ENCODE measurements around the gene KIF26B.

Gene KIF26B

DNA sequence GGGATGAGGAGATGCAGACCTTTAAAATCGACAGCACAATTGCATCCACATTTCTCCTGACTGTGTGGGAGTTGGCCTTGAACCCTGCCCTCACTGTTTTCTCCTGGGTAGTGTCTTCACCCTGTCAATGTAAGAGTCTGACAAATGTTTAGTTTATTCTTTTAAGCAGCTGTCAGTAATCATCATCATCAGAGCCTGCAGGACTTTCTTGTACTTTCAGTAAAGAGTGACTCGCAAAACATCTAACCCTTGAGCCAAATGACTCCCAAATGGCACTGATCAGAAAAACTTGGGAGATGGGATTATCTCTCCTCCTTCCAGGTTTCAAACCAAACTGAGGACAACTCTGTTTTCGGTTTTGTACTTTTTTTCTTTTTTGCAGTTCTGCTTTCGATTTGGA is 460.2 kb downstream of the KIF26B start:
- no peaks in the 10 kb centered on the region for H3K36me3 ChIP-seq
- H3K4me3 ChIP-seq (ENCODE audit: low read depth, low read length), result no peak overlapping the region
- TF ChIP-seq CTCF (IDR thresholded peaks at IDR 0.05; ENCODE audit: low read depth, low read length), result no peak
- H3K27ac ChIP-seq, result no peak overlapping the region
- no peaks in the 10 kb centered on the region for H3K27me3 ChIP-seq (ENCODE audit: insufficient read depth, low read depth, severe bottlenecking)
- DNase-seq, result no peak
- H3K9me3 ChIP-seq (ENCODE audit: severe bottlenecking), result no peaks in the 10 kb centered on the region

DNA sequence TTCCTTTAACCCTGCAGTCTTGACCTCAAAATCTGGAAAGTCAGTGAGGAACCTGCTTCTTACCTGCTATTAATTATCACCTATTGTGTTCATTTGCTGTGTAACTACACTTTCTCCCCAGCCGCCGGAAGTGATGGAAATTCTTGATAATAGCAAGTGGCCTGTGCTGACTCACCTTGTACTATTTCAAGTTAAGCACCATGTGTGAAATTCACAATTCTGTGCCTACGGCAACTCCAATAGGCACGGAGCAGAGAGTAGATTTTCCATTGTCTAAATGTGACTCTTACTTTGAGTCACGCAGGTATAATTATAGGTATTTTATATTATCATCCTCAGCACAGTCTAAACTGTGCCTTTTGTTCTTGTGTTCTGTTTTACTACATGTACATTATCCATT is 466.8 kb downstream of the KIF26B start:
- H3K36me3 ChIP-seq, result no peaks in the 10 kb centered on the region
- no peak overlapping the region for H3K27ac ChIP-seq
- H3K9me3 ChIP-seq (ENCODE audit: severe bottlenecking), result no peaks in the 10 kb centered on the region
- no peak for DNase-seq
- H3K4me3 ChIP-seq (ENCODE audit: low read depth, low read length), result no peak overlapping the region
- TF ChIP-seq CTCF (IDR thresholded peaks at IDR 0.05; ENCODE audit: low read depth, low read length), result no peak
- peaks cover 6% of the 10 kb centered on the region for H3K27me3 ChIP-seq (ENCODE audit: insufficient read depth, low read depth, severe bottlenecking)

DNA sequence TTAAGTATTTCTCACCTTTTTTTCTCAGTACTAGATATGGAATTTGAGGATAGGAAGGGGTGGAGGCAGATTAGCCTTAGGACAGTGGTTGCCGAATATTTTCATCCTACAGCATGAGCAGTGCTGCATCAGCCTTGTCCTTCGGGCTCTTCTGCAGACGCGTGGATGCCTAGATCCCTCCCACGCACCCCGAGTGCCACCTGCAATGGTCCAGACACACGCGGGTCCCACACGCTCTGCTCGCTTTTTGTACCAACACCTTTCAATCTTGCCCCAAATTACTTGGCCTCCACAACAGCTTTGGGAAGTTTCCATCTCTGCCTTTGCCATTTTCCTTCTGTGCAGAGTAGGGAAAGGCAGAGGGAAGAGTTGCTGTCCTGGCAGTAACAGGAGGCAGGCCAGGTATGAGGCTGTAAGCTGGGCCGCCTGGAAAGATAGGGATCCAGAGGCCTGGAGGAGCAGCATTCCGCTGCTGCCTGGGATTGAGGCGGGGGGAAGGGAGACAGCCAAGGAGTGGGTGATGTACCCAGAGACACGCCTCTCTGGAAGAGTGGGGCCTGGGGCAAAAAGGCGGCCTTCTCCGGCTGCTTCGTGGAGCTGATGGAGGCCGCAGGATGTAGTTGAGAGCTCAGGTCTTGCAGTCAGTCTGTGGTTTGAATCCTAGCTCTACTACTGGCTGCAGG is 467.7 kb downstream of the KIF26B start:
- no peak for TF ChIP-seq CTCF (IDR thresholded peaks at IDR 0.05; ENCODE audit: low read depth, low read length)
- Histone ChIP-seq H3K36me3 (no peaks in the 10 kb centered on the region), H3K4me3 (ENCODE audit: low read depth, low read length) (no peak overlapping the region), H3K27me3 (ENCODE audit: insufficient read depth, low read depth, severe bottlenecking) (peaks cover 6% of the 10 kb centered on the region), H3K9me3 (ENCODE audit: severe bottlenecking) (no peaks in the 10 kb centered on the region), H3K27ac (no peak overlapping the region)
- no peak for DNase-seq

GRCh38 chr1:245641384-245641783 is 486.6 kb downstream of the KIF26B start:
- Histone ChIP-seq H3K4me3 (ENCODE audit: low read depth, low read length) (no peak overlapping the region), H3K9me3 (ENCODE audit: severe bottlenecking) (peaks cover 16% of the 10 kb centered on the region), H3K36me3 (no peaks in the 10 kb centered on the region), H3K27me3 (ENCODE audit: insufficient read depth, low read depth, severe bottlenecking) (peaks cover 11% of the 10 kb centered on the region), H3K27ac (no peak overlapping the region)
- no peak for TF ChIP-seq CTCF (IDR thresholded peaks at IDR 0.05; ENCODE audit: low read depth, low read length)
- DNase-seq, result no peak

- TF ChIP-seq CTCF (IDR thresholded peaks at IDR 0.05; ENCODE audit: low read depth, low read length), result no peak
- peaks cover 19% of the 10 kb centered on the region for H3K27me3 ChIP-seq (ENCODE audit: insufficient read depth, low read depth, severe bottlenecking)
- DNase-seq, result no peak
- no peaks in the 10 kb centered on the region for H3K36me3 ChIP-seq
- H3K4me3 ChIP-seq (ENCODE audit: low read depth, low read length), result no peak overlapping the region
- H3K27ac ChIP-seq, result no peak overlapping the region
- H3K9me3 ChIP-seq (ENCODE audit: severe bottlenecking), result peaks cover 16% of the 10 kb centered on the region
Measured at GRCh38 chr1:245645406-245645805, 490.6 kb downstream of the KIF26B start.

DNA sequence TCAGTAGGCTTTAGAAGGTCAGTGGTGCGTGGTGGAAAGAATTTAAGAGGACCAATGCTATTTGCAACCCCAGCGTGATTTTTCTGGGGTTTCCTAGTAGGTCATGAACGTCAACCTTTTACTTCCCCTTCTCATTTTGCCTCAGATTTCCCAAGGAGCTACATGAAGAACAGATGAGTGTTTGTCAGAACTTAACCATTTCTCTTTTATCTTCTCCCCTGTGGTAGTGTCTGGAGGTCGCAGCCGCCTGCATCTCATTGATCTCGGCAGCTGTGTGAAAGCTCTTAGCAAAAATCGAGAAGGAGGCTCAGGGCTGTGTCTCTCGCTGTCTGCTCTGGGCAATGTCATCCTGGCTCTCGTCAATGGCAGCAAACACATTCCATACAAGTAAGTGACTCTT is 491.1 kb downstream of the KIF26B start:
- no peak overlapping the region for H3K4me3 ChIP-seq (ENCODE audit: low read depth, low read length)

More for the DNA sequence above, 491.1 kb downstream of the KIF26B start:
- no peak for DNase-seq
- Histone ChIP-seq H3K36me3 (no peaks in the 10 kb centered on the region), H3K27me3 (ENCODE audit: insufficient read depth, low read depth, severe bottlenecking) (peaks cover 19% of the 10 kb centered on the region), H3K27ac (no peak overlapping the region), H3K9me3 (ENCODE audit: severe bottlenecking) (peaks cover 16% of the 10 kb centered on the region)
- no peak for TF ChIP-seq CTCF (IDR thresholded peaks at IDR 0.05; ENCODE audit: low read depth, low read length)

All from WERI-Rb-1 (cell line).